ENCODE results near the gene PRKCA. TPM values are rescaled to one million over a fixed set of nuclear protein-coding genes. Genes with fewer than 3 reads are reported as not detected.

Gene PRKCA
- total RNA-seq, 1 experiment from 2014 or later = 29.6 TPM

- Histone ChIP-seq H3K36me3 (ENCODE audit: control insufficient read depth, insufficient read depth, low read length) (peaks cover 1% of the 10 kb centered on the region; the same call in 1 of the 2 replicates), H3K27me3 (replicated peaks; ENCODE audit: control insufficient read depth, insufficient read depth, low read length) (no peaks in the 10 kb centered on the region), H3K9me3 (no peaks in the 10 kb centered on the region), H3K4me1 (no peaks in the 10 kb centered on the region), H3K4me3 (ENCODE audit: low read depth, low read length) (no peak overlapping the region)
- no TSS peak for BruUV-seq (replicated peaks)
- Mint-ChIP-seq H3K36me3 (ENCODE audit: insufficient read depth, unreplicated experiment) (peaks cover 5% of the 10 kb centered on the region), H3K27ac (ENCODE audit: unreplicated experiment) (no peak overlapping the region), H3K4me3 (ENCODE audit: unreplicated experiment) (no peak overlapping the region), H3K27me3 (ENCODE audit: insufficient read depth, unreplicated experiment) (no peaks in the 10 kb centered on the region), H3K9me3 (ENCODE audit: unreplicated experiment) (no peaks in the 10 kb centered on the region), H3K4me1 (ENCODE audit: low read depth, unreplicated experiment) (no peaks in the 10 kb centered on the region)
- DNase-seq = peak in 1 of 2 experiments; percentile 17
- CTCF ChIA-PET = interaction anchor here (0.6 kb wide), 1 partner anchor 112 kb away, joined by 3 read pairs; no protein-coding TSS in a partner anchor
- POLR2A ChIA-PET = no interaction called here
- TF ChIP-seq CTCF (IDR thresholded peaks at IDR 0.05; ENCODE audit: insufficient read depth in 1 of 2, low read depth in 1 of 2, low read length in 1 of 2, severe bottlenecking in 1 of 2, unreplicated experiment in 1 of 2) = no peak
- intact Hi-C loops (cut with micrococcal nuclease; ENCODE audit: unreplicated experiment) = no loop called here
Measured at GRCh38 chr17:66533572-66533971, 231.2 kb downstream of the PRKCA start.

- ChIA-PET POLR2A (no interaction called here), CTCF (interaction anchor here (0.6 kb wide), 1 partner anchor 112 kb away, joined by 3 read pairs; no protein-coding TSS in a partner anchor)
- Histone ChIP-seq H3K27me3 (replicated peaks; ENCODE audit: control insufficient read depth, insufficient read depth, low read length) (no peaks in the 10 kb centered on the region), H3K36me3 (ENCODE audit: control insufficient read depth, insufficient read depth, low read length) (peaks cover 1% of the 10 kb centered on the region; the same call in 1 of the 2 replicates), H3K4me1 (no peaks in the 10 kb centered on the region), H3K4me3 (ENCODE audit: low read depth, low read length) (no peak overlapping the region), H3K9me3 (no peaks in the 10 kb centered on the region)
- no peaks in the 10 kb centered on the region for H3K4me1 Mint-ChIP-seq (ENCODE audit: low read depth, unreplicated experiment)
- H3K9me3 Mint-ChIP-seq (ENCODE audit: unreplicated experiment) = no peaks in the 10 kb centered on the region
- H3K27ac Mint-ChIP-seq (ENCODE audit: unreplicated experiment) = no peak overlapping the region
- H3K4me3 Mint-ChIP-seq (ENCODE audit: unreplicated experiment) = no peak overlapping the region
- no peak for DNase-seq
- intact Hi-C loops (cut with micrococcal nuclease; ENCODE audit: unreplicated experiment) = no loop called here
- H3K27me3 Mint-ChIP-seq (ENCODE audit: insufficient read depth, unreplicated experiment) = no peaks in the 10 kb centered on the region
- peaks cover 5% of the 10 kb centered on the region for H3K36me3 Mint-ChIP-seq (ENCODE audit: insufficient read depth, unreplicated experiment)
- no peak for TF ChIP-seq CTCF (IDR thresholded peaks at IDR 0.05; ENCODE audit: insufficient read depth in 1 of 2, low read depth in 1 of 2, low read length in 1 of 2, severe bottlenecking in 1 of 2, unreplicated experiment in 1 of 2)
- BruUV-seq (replicated peaks) = no TSS peak
Measured at GRCh38 chr17:66533986-66534385, 231.6 kb downstream of the PRKCA start.

GRCh38 chr17:66535611-66536010, 233.2 kb downstream of the PRKCA start:
- ChIA-PET POLR2A (no interaction called here), CTCF (no interaction called here)
- DNase-seq = no peak
- Histone ChIP-seq H3K4me3 (ENCODE audit: low read depth, low read length) (no peak overlapping the region), H3K27me3 (replicated peaks; ENCODE audit: control insufficient read depth, insufficient read depth, low read length) (no peaks in the 10 kb centered on the region), H3K4me1 (no peaks in the 10 kb centered on the region), H3K36me3 (ENCODE audit: control insufficient read depth, insufficient read depth, low read length) (peaks cover 1% of the 10 kb centered on the region; the same call in 1 of the 2 replicates), H3K9me3 (no peaks in the 10 kb centered on the region)
- no TSS peak for BruUV-seq (replicated peaks)
- H3K4me1 Mint-ChIP-seq (ENCODE audit: low read depth, unreplicated experiment) = no peaks in the 10 kb centered on the region
- no peaks in the 10 kb centered on the region for H3K27me3 Mint-ChIP-seq (ENCODE audit: insufficient read depth, unreplicated experiment)
- no peaks in the 10 kb centered on the region for H3K9me3 Mint-ChIP-seq (ENCODE audit: unreplicated experiment)
- no peak overlapping the region for H3K4me3 Mint-ChIP-seq (ENCODE audit: unreplicated experiment)
- peaks cover 5% of the 10 kb centered on the region for H3K36me3 Mint-ChIP-seq (ENCODE audit: insufficient read depth, unreplicated experiment)
- no peak overlapping the region for H3K27ac Mint-ChIP-seq (ENCODE audit: unreplicated experiment)
- intact Hi-C loops (cut with micrococcal nuclease; ENCODE audit: unreplicated experiment) = no loop called here
- TF ChIP-seq CTCF (IDR thresholded peaks at IDR 0.05; ENCODE audit: insufficient read depth in 1 of 2, low read depth in 1 of 2, low read length in 1 of 2, severe bottlenecking in 1 of 2, unreplicated experiment in 1 of 2) = no peak

Data from Caco-2 (cell line).